HEK293T (cell line): Measurements from ENCODE around the gene BTN2A1.
"Not testable (repeated sequence)": the region's sequence is repeated elsewhere in the genome, so short reads cannot be mapped to it uniquely, and the experiment has no call there.

Source experiments
- CTCF ChIA-PET: fragments of 350-600 bp; formaldehyde crosslinking; extraction: SDS; loops from one replicate; lab custom pipeline; 2021; ENCODE audit warnings: antibody characterized with exemption, inconsistent platforms; lab: Yijun Ruan, JAX
- POLR2A ChIA-PET: fragments of 350-600 bp; formaldehyde crosslinking; extraction: SDS; loops from one replicate; lab custom pipeline; 2020; ENCODE audit warnings: antibody characterized with exemption, inconsistent platforms; lab: Yijun Ruan, JAX
- DNase-seq: peaks from one replicate; pipeline ENCODE4 v3.0.0; 2012; ENCODE audit warnings: mixed read lengths; ENCODE audit errors: extremely low spot score
- ARNT ChIP-seq: fragments of 450-650 bp; IDR thresholded peaks from 2 replicates; pipeline ENCODE4 v1.6.1; 2017; ENCODE audit warnings: mild to moderate bottlenecking
- BHLHE40 ChIP-seq: fragments of 450-650 bp; IDR thresholded peaks from 2 replicates; pipeline ENCODE4 v1.6.1; 2016; ENCODE audit warnings: mild to moderate bottlenecking, moderate library complexity, borderline replicate concordance
- CTBP1 ChIP-seq: fragments of 450-650 bp; IDR thresholded peaks from 2 replicates; pipeline ENCODE4 v1.6.1; 2016; ENCODE audit warnings: borderline replicate concordance
- ELF4 ChIP-seq: fragments of 450-650 bp; IDR thresholded peaks from 2 replicates; pipeline ENCODE4 v1.6.1; 2017; ENCODE audit warnings: antibody characterized with exemption
- FOXA1 ChIP-seq: fragments of 450-650 bp; IDR thresholded peaks from 2 replicates; pipeline ENCODE4 v1.6.1; 2016; ENCODE audit warnings: mild to moderate bottlenecking
- FOXK2 ChIP-seq: fragments of 450-650 bp; IDR thresholded peaks from 2 replicates; pipeline ENCODE4 v1.6.1; 2016; ENCODE audit warnings: mild to moderate bottlenecking
- FOXM1 ChIP-seq: fragments of 450-650 bp; IDR thresholded peaks from 2 replicates; pipeline ENCODE4 v1.6.1; 2017; ENCODE audit warnings: mild to moderate bottlenecking, borderline replicate concordance
- HDGF ChIP-seq: fragments of 450-650 bp; IDR thresholded peaks from 2 replicates; pipeline ENCODE4 v1.6.1; 2017; ENCODE audit warnings: antibody characterized with exemption, borderline replicate concordance
- L3MBTL2 ChIP-seq: fragments of 450-650 bp; conservative IDR thresholded peaks from 2 replicates; pipeline ENCODE4 v1.6.1; 2016; ENCODE audit warnings: mild to moderate bottlenecking
- LEF1 ChIP-seq: fragments of 450-650 bp; IDR thresholded peaks from 2 replicates; pipeline ENCODE4 v1.6.1; 2017; ENCODE audit warnings: mild to moderate bottlenecking, borderline replicate concordance
- NFRKB ChIP-seq: fragments of 450-650 bp; IDR thresholded peaks from 2 replicates; pipeline ENCODE4 v1.6.1; 2016; ENCODE audit warnings: mild to moderate bottlenecking, moderate library complexity
- PKNOX1 ChIP-seq: fragments of 450-650 bp; IDR thresholded peaks from 2 replicates; pipeline ENCODE4 v1.6.1; 2016
- SP1 ChIP-seq: fragments of 450-650 bp; IDR thresholded peaks from 2 replicates; pipeline ENCODE4 v1.6.1; 2017
- SUZ12 ChIP-seq: fragments of 450-650 bp; IDR thresholded peaks from 2 replicates; pipeline ENCODE4 v1.6.1; 2016; ENCODE audit warnings: mild to moderate bottlenecking
- TARDBP ChIP-seq: fragments of 450-650 bp; IDR thresholded peaks from 2 replicates; pipeline ENCODE4 v1.6.1; 2016
- ZNF384 ChIP-seq: fragments of 450-650 bp; IDR thresholded peaks from 2 replicates; pipeline ENCODE4 v1.6.1; 2016

Gene BTN2A1

GRCh38 chr6:26459023-26459810, 1.5 kb downstream of the BTN2A1 start:
- no peak for DNase-seq
- ChIA-PET POLR2A (no interaction called here), CTCF (interaction anchor here (0.5 kb wide), 1 partner anchor 718 kb away, joined by 4 read pairs; no protein-coding TSS in a partner anchor)
- TF ChIP-seq ELF4 (no peak), FOXA1 (no peak), NFRKB (no peak)

- ChIA-PET CTCF (interaction anchor here (0.6 to 0.9 kb wide), 2 partner anchors 78 to 120 kb away, joined by 3 read pairs; partner anchors contain the start of gene BTN2A2), POLR2A (interaction anchor here (1.8 kb wide), 1 partner anchor 12 kb away, joined by 7 read pairs; no protein-coding TSS in a partner anchor)
- DNase-seq = not testable (repeated sequence)
These were observed 3.6 kb downstream of the BTN2A1 start for GRCh38 chr6:26461353-26461752.

- ChIA-PET POLR2A (interaction anchor here (1.6 kb wide), 1 partner anchor 10 kb away, joined by 6 read pairs; no protein-coding TSS in a partner anchor), CTCF (no interaction called here)
- DNase-seq = no peak
- TF ChIP-seq FOXM1 (no peak), CTBP1 (no peak), LEF1 (no peak), TARDBP (no peak), NFRKB (no peak)
These were observed 6.3 kb downstream of the BTN2A1 start for GRCh38 chr6:26464014-26464413.

- TF ChIP-seq NFRKB (no peak), FOXM1 (no peak), FOXA1 (no peak), PKNOX1 (no peak), ELF4 (no peak), FOXK2 (no peak), HDGF (no peak), CTBP1 (no peak), SP1 (no peak), ZNF384 (no peak), LEF1 (no peak), TARDBP (no peak), L3MBTL2 (no peak), BHLHE40 (no peak)
- no peak for DNase-seq
- POLR2A ChIA-PET = interaction anchor here (1.6 kb wide), 1 partner anchor 10 kb away, joined by 6 read pairs; no protein-coding TSS in a partner anchor
- CTCF ChIA-PET = no interaction called here
These were observed 6.8 kb downstream of the BTN2A1 start for GRCh38 chr6:26464416-26465131.

GRCh38 chr6:26465776-26466175, 8.0 kb downstream of the BTN2A1 start:
- no peak for TF ChIP-seq CTBP1
- TF ChIP-seq PKNOX1 = no peak
- TF ChIP-seq L3MBTL2 = no peak
- no peak for TF ChIP-seq ZNF384
- no peak for TF ChIP-seq ARNT
- TF ChIP-seq FOXM1 = no peak
- TF ChIP-seq ELF4 = no peak
- no peak for TF ChIP-seq BHLHE40
- TF ChIP-seq LEF1 = no peak
- no peak for TF ChIP-seq FOXA1
- no peak for TF ChIP-seq SP1
- TF ChIP-seq TARDBP = no peak
- TF ChIP-seq FOXK2 = no peak
- CTCF ChIA-PET = no interaction called here
- POLR2A ChIA-PET = no interaction called here

GRCh38 chr6:26468829-26469228, 11.1 kb downstream of the BTN2A1 start:
- no peak for DNase-seq
- POLR2A ChIA-PET = no interaction called here
- TF ChIP-seq NFRKB (no peak), TARDBP (no peak), BHLHE40 (no peak), SP1 (no peak), PKNOX1 (no peak), FOXM1 (no peak), ARNT (no peak), HDGF (no peak), SUZ12 (no peak), CTBP1 (no peak), LEF1 (no peak), ELF4 (no peak), FOXA1 (no peak), L3MBTL2 (no peak), ZNF384 (no peak), FOXK2 (no peak)
- CTCF ChIA-PET = no interaction called here

More at GRCh38 chr6:26465776-26466175, 8.0 kb downstream of the BTN2A1 start:
- DNase-seq = no peak
